WTC11 (cell line): Measurements from ENCODE around the gene MOB2. TPM values are rescaled to one million over a fixed set of nuclear protein-coding genes. Genes with fewer than 3 reads are reported as not detected.

Experiments
- ATAC-seq: fragments of 200-7000 bp; cut with Tn5 transposase; 2 replicates; pipeline ENCODE4 v1.10.0; 2021; ENCODE audit warnings: mild to moderate bottlenecking, moderate library complexity
- CTCF ChIA-PET: fragments of 300-600 bp; sonication (Branson Sonifier 250); formaldehyde crosslinking; loops from one replicate; lab custom pipeline; 2021; ENCODE audit warnings: antibody characterized with exemption; lab: Charles Lee
- POLR2A ChIA-PET: fragments of 350-600 bp; sonication (Branson Sonifier 250); formaldehyde crosslinking; loops from one replicate; lab custom pipeline; 2021; ENCODE audit warnings: antibody characterized with exemption; lab: Charles Lee
- DNase-seq: peaks from one replicate; pipeline ENCODE4 v3.0.0; 2021; ENCODE audit warnings: low spot score
- H3K27ac Mint-ChIP-seq: 2 replicates; pipeline ENCODE4 v1.8.0; 2021; ENCODE audit warnings: mixed read lengths
- H3K27me3 Mint-ChIP-seq: 2 replicates; pipeline ENCODE4 v1.8.0; 2021; ENCODE audit warnings: low read depth, mild to moderate bottlenecking, moderate library complexity, mixed read lengths
- H3K36me3 Mint-ChIP-seq: 2 replicates; pipeline ENCODE4 v1.8.0; 2021; ENCODE audit warnings: mixed read lengths
- H3K4me1 Mint-ChIP-seq: 2 replicates; pipeline ENCODE4 v1.8.0; 2022; ENCODE audit warnings: mixed read lengths
- H3K4me3 Mint-ChIP-seq: 2 replicates; pipeline ENCODE4 v1.8.0; 2021; ENCODE audit warnings: mild to moderate bottlenecking, moderate library complexity, mixed read lengths
- H3K9me3 Mint-ChIP-seq: 2 replicates; pipeline ENCODE4 v1.8.0; 2021; ENCODE audit warnings: mixed read lengths
- ARID4B ChIP-seq: sonication (generic); formaldehyde crosslinking; IDR thresholded peaks from 2 replicates; pipeline ENCODE4 v1.8.0; 2023; ENCODE audit warnings: missing genetic modification reagents, mild to moderate bottlenecking, borderline replicate concordance
- CREB1 ChIP-seq: sonication (generic); formaldehyde crosslinking; IDR thresholded peaks from 2 replicates; pipeline ENCODE4 v1.8.0; 2023; ENCODE audit warnings: mild to moderate bottlenecking, missing genetic modification reagents
- CTCF ChIP-seq: fragments of 200-600 bp; IDR thresholded peaks from 2 replicates; pipeline ENCODE4 v1.8.0; 2022; ENCODE audit warnings: antibody characterized with exemption
- ELF4 ChIP-seq: sonication (generic); formaldehyde crosslinking; IDR thresholded peaks from 2 replicates; pipeline ENCODE4 v1.8.1; 2022; ENCODE audit warnings: low read depth, mild to moderate bottlenecking, moderate library complexity, missing genetic modification reagents
- ESRRA ChIP-seq: sonication (generic); formaldehyde crosslinking; IDR thresholded peaks from 2 replicates; pipeline ENCODE4 v1.8.1; 2022; ENCODE audit warnings: mild to moderate bottlenecking, missing genetic modification reagents, borderline replicate concordance
- FOXK1 ChIP-seq: sonication (generic); formaldehyde crosslinking; IDR thresholded peaks from 2 replicates; pipeline ENCODE4 v1.8.0; 2022; ENCODE audit warnings: mild to moderate bottlenecking, moderate library complexity, missing genetic modification reagents
- FOXP4 ChIP-seq: sonication (generic); formaldehyde crosslinking; IDR thresholded peaks from 2 replicates; pipeline ENCODE4 v1.8.0; 2022; ENCODE audit warnings: mild to moderate bottlenecking, missing genetic modification reagents
- IRF2 ChIP-seq: sonication (generic); formaldehyde crosslinking; IDR thresholded peaks from 2 replicates; pipeline ENCODE4 v1.8.0; 2022; ENCODE audit warnings: low read depth, missing genetic modification reagents, borderline replicate concordance
- JUN ChIP-seq: sonication (generic); formaldehyde crosslinking; IDR thresholded peaks from 2 replicates; pipeline ENCODE4 v1.8.0; 2023; ENCODE audit warnings: mild to moderate bottlenecking, missing genetic modification reagents
- MYBL2 ChIP-seq: sonication (generic); formaldehyde crosslinking; IDR thresholded peaks from 2 replicates; pipeline ENCODE4 v1.8.1; 2023; ENCODE audit warnings: mild to moderate bottlenecking, moderate library complexity, missing genetic modification reagents
- NFYB ChIP-seq: sonication (generic); formaldehyde crosslinking; conservative IDR thresholded peaks from 2 replicates; pipeline ENCODE4 v1.8.0; 2022; ENCODE audit warnings: low read depth, missing genetic modification reagents
- RELA ChIP-seq: sonication (generic); formaldehyde crosslinking; IDR thresholded peaks from 2 replicates; pipeline ENCODE4 v1.8.1; 2022; ENCODE audit warnings: missing genetic modification reagents, mild to moderate bottlenecking, borderline replicate concordance
- RORB ChIP-seq: fragments of 250-450 bp; sonication (Bioruptor Pico); IDR thresholded peaks from 2 replicates; pipeline ENCODE4 v1.9.0; 2021; ENCODE audit warnings: mild to moderate bottlenecking
- SP1 ChIP-seq: sonication (generic); formaldehyde crosslinking; conservative IDR thresholded peaks from 2 replicates; pipeline ENCODE4 v1.8.1; 2022; ENCODE audit warnings: missing genetic modification reagents
- STAT6 ChIP-seq: sonication (generic); formaldehyde crosslinking; conservative IDR thresholded peaks from 2 replicates; pipeline ENCODE4 v1.8.1; 2023; ENCODE audit warnings: mild to moderate bottlenecking, low read depth, missing genetic modification reagents, moderate library complexity
- TEAD4 ChIP-seq: sonication (generic); formaldehyde crosslinking; IDR thresholded peaks from 2 replicates; pipeline ENCODE4 v1.8.0; 2022; ENCODE audit warnings: mild to moderate bottlenecking, missing genetic modification reagents
- ZNF121 ChIP-seq: sonication (generic); formaldehyde crosslinking; IDR thresholded peaks from 2 replicates; pipeline ENCODE4 v1.8.0; 2023; ENCODE audit warnings: missing genetic modification reagents
- ZNF281 ChIP-seq: sonication (generic); formaldehyde crosslinking; IDR thresholded peaks from 2 replicates; pipeline ENCODE4 v1.8.0; 2023; ENCODE audit warnings: mild to moderate bottlenecking, missing genetic modification reagents
- total RNA-seq: library from RNA; stranded (reverse); gene quantifications from 3 replicates; pipeline ENCODE4 v1.2.3, GENCODE V29; 2021

Gene MOB2
- total RNA-seq, 1 experiment from 2014 or later = 21.7 TPM

GRCh38 chr11:1502168-1502953, 15.8 kb upstream of the MOB2 start:
- H3K9me3 Mint-ChIP-seq = peaks cover 10% of the 10 kb centered on the region
- peaks cover 7% of the 10 kb centered on the region for H3K4me1 Mint-ChIP-seq
- ATAC-seq (no peak), DNase-seq (no peak)
- TF ChIP-seq RELA (CRISPR knock-in tag) = no peak
- CTCF ChIA-PET = interaction anchor here (1.1 to 1.2 kb wide), 2 partner anchors 21 to 44 kb away, joined by 3 to 5 read pairs; no protein-coding TSS in a partner anchor
- POLR2A ChIA-PET = no interaction called here
- H3K4me3 Mint-ChIP-seq = no peak overlapping the region
- H3K36me3 Mint-ChIP-seq = peaks cover 10% of the 10 kb centered on the region
- H3K27me3 Mint-ChIP-seq = no peaks in the 10 kb centered on the region; the same call in 1 of the 2 replicates
- no peak overlapping the region for H3K27ac Mint-ChIP-seq

GRCh38 chr11:1501421-1502167, 15.0 kb upstream of the MOB2 start:
- no peak for ATAC-seq
- peaks cover 14% of the 10 kb centered on the region for H3K4me1 Mint-ChIP-seq
- H3K36me3 Mint-ChIP-seq = peaks cover 10% of the 10 kb centered on the region
- CTCF ChIA-PET = interaction anchor here (1.1 to 1.2 kb wide), 2 partner anchors 20 to 45 kb away, joined by 3 to 5 read pairs; no protein-coding TSS in a partner anchor
- POLR2A ChIA-PET = no interaction called here
- H3K4me3 Mint-ChIP-seq = no peak overlapping the region
- no peak for DNase-seq
- no peak overlapping the region for H3K27ac Mint-ChIP-seq
- H3K9me3 Mint-ChIP-seq = peaks cover 10% of the 10 kb centered on the region
- no peaks in the 10 kb centered on the region; the same call in 1 of the 2 replicates for H3K27me3 Mint-ChIP-seq
- TF ChIP-seq ZNF281 (CRISPR knock-in tag) = no peak
- TF ChIP-seq ELF4 = no peak
- TF ChIP-seq SP1 (CRISPR knock-in tag) = no peak
- TF ChIP-seq TEAD4 (CRISPR knock-in tag) = no peak
- no peak for TF ChIP-seq ZNF121
- no peak for TF ChIP-seq JUN (CRISPR knock-in tag)
- TF ChIP-seq CTCF = no peak
- no peak for TF ChIP-seq FOXK1 (CRISPR knock-in tag)
- TF ChIP-seq RORB (CRISPR knock-in tag) = no peak
- no peak for TF ChIP-seq ARID4B (CRISPR knock-in tag)
- TF ChIP-seq NFYB (CRISPR knock-in tag) = no peak
- TF ChIP-seq FOXP4 (CRISPR knock-in tag) = no peak
- no peak for TF ChIP-seq MYBL2 (CRISPR knock-in tag)
- TF ChIP-seq ESRRA (CRISPR knock-in tag) = no peak
- TF ChIP-seq IRF2 (CRISPR knock-in tag) = no peak
- TF ChIP-seq STAT6 (CRISPR knock-in tag) = no peak
- TF ChIP-seq CREB1 (CRISPR knock-in tag) = no peak
